Keratinocyte (primary cell): ENCODE data around the gene GKN1. TPM values are rescaled to one million over a fixed set of nuclear protein-coding genes. Genes with fewer than 3 reads are reported as not detected.
A peak's percentile ranks its signal among the peaks of the same experiment; 100 is the strongest.

Experiments used
- DNase-seq: peaks from one replicate; pipeline ENCODE4 v3.0.0-alpha.2; 2011; ENCODE audit warnings: low read depth, missing footprints, low spot score
- FAIRE-seq: peaks from 2 replicates; lab custom pipeline; 2011; peaks lifted over from hg19 to GRCh38; lab: Jason Lieb, UNC
- H2AFZ ChIP-seq: 2 replicates; pipeline ENCODE4 v1.6.0; 2012; ENCODE audit warnings: low read length, control low read depth, inconsistent platforms; ENCODE audit not compliant: control insufficient read depth
- H3K27ac ChIP-seq: 2 replicates; pipeline ENCODE4 v1.5.1; 2011; ENCODE audit warnings: low read length; ENCODE audit not compliant: control insufficient read depth, insufficient read depth
- H3K27me3 ChIP-seq: 3 replicates; pipeline ENCODE4 v1.6.0; 2011; ENCODE audit warnings: low read length; ENCODE audit not compliant: control insufficient read depth, insufficient read depth; ENCODE audit errors: extremely low read depth
- H3K36me3 ChIP-seq, 2 experiments: 2 replicates in 1 of 2; 3 replicates in 1 of 2; pipeline ENCODE4 v1.5.1; 2011; ENCODE audit warnings: low read length in 2 of 2, mild to moderate bottlenecking in 1 of 2; ENCODE audit not compliant: control insufficient read depth in 2 of 2, insufficient read depth in 2 of 2; ENCODE audit errors: extremely low read depth in 1 of 2
- H3K4me1 ChIP-seq: 3 replicates; pipeline ENCODE4 v1.5.1; 2011; ENCODE audit warnings: low read length; ENCODE audit not compliant: control insufficient read depth, insufficient read depth; ENCODE audit errors: extremely low read depth
- H3K4me2 ChIP-seq: 3 replicates; pipeline ENCODE4 v1.6.0; 2011; ENCODE audit warnings: low read depth, low read length; ENCODE audit not compliant: control insufficient read depth, insufficient read depth; ENCODE audit errors: extremely low read depth
- H3K4me3 ChIP-seq, 3 experiments: fragments of 200-600 bp in 1 of 3; sonication (generic) in 1 of 3; 2 replicates in 2 of 3; 3 replicates in 1 of 3; pipeline ENCODE4 v1.5.1; 2011 to 2016; ENCODE audit warnings: low read length in 3 of 3, mild to moderate bottlenecking in 3 of 3, control low read depth in 2 of 3, inconsistent platforms in 1 of 3, low read depth in 1 of 3, mixed read lengths in 1 of 3, mixed run types in 1 of 3, moderate library complexity in 1 of 3; ENCODE audit not compliant: control insufficient read depth in 2 of 3, insufficient read depth in 2 of 3; ENCODE audit errors: extremely low read depth in 1 of 3
- H3K79me2 ChIP-seq: 2 replicates; pipeline ENCODE4 v1.6.0; 2012; ENCODE audit warnings: low read length; ENCODE audit not compliant: control insufficient read depth, insufficient read depth
- H3K9ac ChIP-seq: 3 replicates; pipeline ENCODE4 v1.6.0; 2011; ENCODE audit warnings: low read length; ENCODE audit not compliant: control insufficient read depth, insufficient read depth; ENCODE audit errors: extremely low read depth
- H3K9me1 ChIP-seq: 3 replicates; pipeline ENCODE4 v1.6.0; 2011; ENCODE audit warnings: low read length; ENCODE audit not compliant: control insufficient read depth, insufficient read depth; ENCODE audit errors: extremely low read depth
- H3K9me3 ChIP-seq: 2 replicates; pipeline ENCODE4 v1.5.1; 2012; ENCODE audit warnings: low read depth, low read length; ENCODE audit not compliant: control insufficient read depth
- H4K20me1 ChIP-seq: 3 replicates; pipeline ENCODE4 v1.6.0; 2011; ENCODE audit warnings: low read length; ENCODE audit not compliant: control insufficient read depth, insufficient read depth; ENCODE audit errors: extremely low read depth
- CTCF ChIP-seq, 3 experiments: IDR thresholded peaks in 1 of 3; conservative IDR thresholded peaks in 1 of 3; optimal IDR thresholded peaks in 1 of 3; 2 replicates in 2 of 3; 3 replicates in 1 of 3; pipeline versions ENCODE3 to v1.5.1; 2011; ENCODE audit warnings: low read length in 3 of 3, mild to moderate bottlenecking in 3 of 3, moderate library complexity in 2 of 3, control low read depth in 1 of 3, inconsistent platforms in 1 of 3; ENCODE audit not compliant: insufficient read depth in 2 of 3; ENCODE audit errors: extremely low read depth in 1 of 3
- EZH2 ChIP-seq: IDR thresholded peaks from one replicate; pipeline ENCODE4 v1.6.1; 2012; ENCODE audit warnings: inconsistent platforms, mild to moderate bottlenecking, low read length, moderate library complexity
- dilution Hi-C: fragments of 300-500 bp; cut with MboI; formaldehyde crosslinking; loops from one replicate; pipeline ENCODE4 v1.7.0; 2020; ENCODE audit warnings: low sequenced_read_pairs; ENCODE audit not compliant: extremely low pct_ligation_motif_present
- polyA plus RNA-seq, 5 experiments: library from polyadenylated mRNA; depleted of rRNA in 3 of 5; stranded (reverse) in 3 of 5; stranded (forward) in 1 of 5; unstranded in 1 of 5; fragments of >200 nt; gene quantifications; 1 replicate in 1 of 5; 2 replicates in 3 of 5; 3 replicates in 1 of 5; pipeline versions ENCODE4 v1.2.1 to v1.2.3, GENCODE V29; 2011 to 2012; ENCODE audit warnings: missing spikeins in 2 of 5, low read depth in 1 of 5, low replicate concordance in 1 of 5

GKN1 gene
- polyA plus RNA-seq, 1 donor (not counting 4 experiments of a cell fraction or from before 2014, with no cell fraction given) = 0.49 TPM

DNA sequence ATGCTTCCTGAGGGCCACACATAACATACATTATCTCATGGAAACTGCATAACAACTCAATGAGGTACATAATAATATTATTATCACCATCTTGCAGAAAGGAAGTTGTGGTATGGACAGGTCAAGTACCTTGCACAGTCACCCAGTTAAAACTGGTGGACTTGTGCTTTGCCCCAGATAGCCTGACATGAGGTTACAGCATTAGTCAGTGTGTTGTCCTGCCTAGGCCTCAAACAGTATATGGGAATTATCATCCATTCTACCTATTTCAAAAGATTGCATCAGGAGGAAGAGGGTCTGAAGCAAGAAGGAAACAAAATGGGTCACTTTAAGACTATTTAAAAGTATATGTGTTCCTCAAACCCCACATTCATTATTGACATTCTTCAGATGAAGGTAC lies 33.2 kb downstream of the GKN1 start:
- Histone ChIP-seq H3K4me1 (peaks cover 10% of the 10 kb centered on the region), H3K9ac (no peak overlapping the region), H3K36me3 (no peaks in the 10 kb centered on the region), H3K27me3 (no peaks in the 10 kb centered on the region), H2AFZ (no peak overlapping the region), H3K79me2 (no peaks in the 10 kb centered on the region), H3K4me2 (no peak overlapping the region), H3K27ac (no peak overlapping the region), H4K20me1 (no peaks in the 10 kb centered on the region), H3K4me3 (no peak overlapping the region), H3K9me1 (no peaks in the 10 kb centered on the region), H3K9me3 (no peaks in the 10 kb centered on the region)
- dilution Hi-C loops = no loop called here
- no peak for DNase-seq
- no peak for TF ChIP-seq CTCF (optimal IDR thresholded peaks at IDR 0.05 in 1 of 3, IDR thresholded peaks at IDR 0.05 in 1 of 3, conservative IDR thresholded peaks at IDR 0.05 in 1 of 3; ENCODE audit: extremely low read depth in 1 of 3, insufficient read depth in 2 of 3, low read length in 3 of 3)
- TF ChIP-seq EZH2 = no peak
- no peak for FAIRE-seq

DNA sequence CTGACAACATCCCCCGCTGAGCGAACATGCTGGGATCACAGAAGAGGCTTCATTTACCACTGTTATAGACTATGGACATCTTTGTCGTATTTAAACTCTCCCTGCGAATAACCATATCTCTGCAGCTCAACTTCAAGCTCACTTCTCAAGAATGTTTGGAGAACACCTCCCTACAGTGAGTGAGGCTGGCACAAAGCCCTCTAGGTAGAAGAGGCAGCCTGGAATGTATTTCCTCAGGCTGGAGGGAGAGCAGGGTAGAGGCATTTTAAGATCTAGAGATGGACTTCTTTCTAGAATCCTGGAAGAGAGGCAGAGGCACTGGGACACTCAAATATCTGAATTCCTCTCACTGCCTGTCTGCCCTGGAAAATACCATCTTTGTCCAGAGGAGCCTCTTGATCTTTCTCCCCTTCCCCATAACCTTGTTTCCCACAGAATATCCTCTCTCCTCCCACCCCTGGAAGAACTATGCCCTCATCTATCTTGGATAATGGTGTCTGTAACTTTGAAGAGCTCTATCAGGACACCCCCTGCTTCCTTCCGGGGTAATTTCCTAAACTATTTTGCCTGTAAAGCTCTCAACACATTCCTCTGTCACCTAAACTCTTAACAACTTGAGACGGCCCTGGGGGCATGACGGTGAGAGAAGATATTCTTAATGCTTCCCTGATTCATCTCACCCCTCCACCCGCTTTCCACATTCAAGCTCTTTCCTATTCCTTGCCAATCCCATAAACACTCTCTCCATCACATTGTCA lies 36.2 kb downstream of the GKN1 start:
- Histone ChIP-seq H3K9me1 (no peaks in the 10 kb centered on the region), H3K36me3 (no peaks in the 10 kb centered on the region), H4K20me1 (no peaks in the 10 kb centered on the region), H3K4me2 (peak overlapping the region; percentile 26), H3K9ac (no peak overlapping the region), H3K9me3 (no peaks in the 10 kb centered on the region), H3K27ac (no peak overlapping the region), H3K27me3 (no peaks in the 10 kb centered on the region), H3K4me1 (peaks cover 21% of the 10 kb centered on the region), H2AFZ (peak overlapping the region; percentile 66), H3K4me3 (no peak overlapping the region), H3K79me2 (peaks cover 8% of the 10 kb centered on the region)
- dilution Hi-C loops = no loop called here
- no peak for TF ChIP-seq EZH2
- TF ChIP-seq CTCF (optimal IDR thresholded peaks at IDR 0.05 in 1 of 3, IDR thresholded peaks at IDR 0.05 in 1 of 3, conservative IDR thresholded peaks at IDR 0.05 in 1 of 3; ENCODE audit: extremely low read depth in 1 of 3, insufficient read depth in 2 of 3, low read length in 3 of 3) = no peak
- DNase-seq (no peak), FAIRE-seq (peak; percentile 69)
